Activated T-cell treated with anti-CD3 and anti-CD28 coated beads, Interleukin-2, amount 50 U/mL, for 72 hours (primary cell): Measurements from ENCODE around the gene IGFBP1. TPM values are rescaled to one million over a fixed set of nuclear protein-coding genes. Genes with fewer than 3 reads are reported as not detected.
"Not testable (repeated sequence)": the region's sequence is repeated elsewhere in the genome, so short reads cannot be mapped to it uniquely, and the experiment has no call there.

Experiments used
- ATAC-seq, 2 donors: fragments of 150-1000 bp; cut with Tn5 transposase; replicated peaks in 1 of 2; 2 replicates each; pipeline ENCODE4 v1.10.0; 2021; ENCODE audit warnings: moderate library complexity in 2 of 2, mild to moderate bottlenecking in 1 of 2
- DNase-seq, 2 donors: peaks; one replicate each; pipeline ENCODE4 v3.0.0; 2021 to 2022; ENCODE audit warnings: mixed read lengths in 1 of 2
- H3K27ac Mint-ChIP-seq: one replicate; pipeline ENCODE4 v1.8.0; 2022; ENCODE audit warnings: mild to moderate bottlenecking, moderate library complexity, mixed read lengths
- H3K27me3 Mint-ChIP-seq: one replicate; pipeline ENCODE4 v1.8.0; 2022; ENCODE audit warnings: low read depth, mixed read lengths
- H3K36me3 Mint-ChIP-seq, 2 donors: one replicate each; pipeline ENCODE4 v1.8.0; 2022; ENCODE audit warnings: mixed read lengths in 2 of 2, mild to moderate bottlenecking in 1 of 2; ENCODE audit not compliant: insufficient read depth in 2 of 2
- H3K4me1 Mint-ChIP-seq: one replicate; pipeline ENCODE4 v1.8.0; 2022; ENCODE audit warnings: low read depth, mixed read lengths
- H3K4me3 Mint-ChIP-seq, 2 donors: one replicate each; pipeline ENCODE4 v1.8.0; 2022; ENCODE audit warnings: mild to moderate bottlenecking in 2 of 2, mixed read lengths in 2 of 2, moderate library complexity in 2 of 2
- H3K9me3 Mint-ChIP-seq, 2 donors: one replicate each; pipeline ENCODE4 v1.8.0; 2022; ENCODE audit warnings: mixed read lengths in 2 of 2
- total RNA-seq, 2 donors: library from RNA; stranded (reverse); gene quantifications; one replicate each; pipeline ENCODE4 v1.2.3, GENCODE V29; 2022

IGFBP1 gene
- total RNA-seq, 2 donors from 2014 or later, result not detected

DNA sequence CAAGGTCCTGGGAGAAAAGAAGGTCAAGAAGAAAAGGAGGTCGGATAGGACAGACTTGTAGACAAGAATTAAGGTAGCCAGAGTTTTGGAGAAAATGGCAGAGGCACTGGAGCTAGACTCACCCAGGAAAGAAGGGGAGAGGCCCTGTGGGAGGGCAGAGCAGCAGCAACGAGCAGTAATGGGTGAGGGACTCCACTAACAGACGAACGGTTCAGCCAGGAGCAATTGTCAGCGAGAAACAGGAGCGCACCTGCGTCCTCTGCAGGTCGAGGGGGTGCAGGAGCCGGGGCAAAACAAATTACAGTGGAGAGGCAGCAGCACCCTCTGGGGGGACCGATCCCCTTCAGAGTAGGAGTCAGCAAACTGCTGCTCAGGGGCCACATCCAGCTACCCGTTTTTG, 51.3 kb downstream of the IGFBP1 start:
- H3K9me3 Mint-ChIP-seq, result peaks cover 2 to 3% of the 10 kb centered on the region in 2 donors
- no peaks in the 10 kb centered on the region for H3K27me3 Mint-ChIP-seq
- peaks cover 10% of the 10 kb centered on the region for H3K4me1 Mint-ChIP-seq
- H3K27ac Mint-ChIP-seq, result no peak overlapping the region
- ATAC-seq, result no peak
- H3K36me3 Mint-ChIP-seq, result peaks cover 3% of the 10 kb centered on the region in 2 donors
- H3K4me3 Mint-ChIP-seq, result peak overlapping the region; percentile 17 to 45
- DNase-seq, result no peak

- not testable (repeated sequence) for H3K4me1 Mint-ChIP-seq, H3K27me3 Mint-ChIP-seq, H3K36me3 Mint-ChIP-seq, H3K9me3 Mint-ChIP-seq
- DNase-seq (peak; percentile 53 to 61), ATAC-seq (peak; percentile 69 to 74)
- Mint-ChIP-seq H3K27ac (peak overlapping the region; percentile 27), H3K4me3 (peak overlapping the region; percentile 64 to 72)
Observed at GRCh38 chr7:45940237-45940781, 52.0 kb downstream of the IGFBP1 start.

GRCh38 chr7:45940939-45941338, 52.7 kb downstream of the IGFBP1 start:
- Mint-ChIP-seq H3K9me3 (peaks cover 2 to 3% of the 10 kb centered on the region in 2 donors), H3K27ac (no peak overlapping the region), H3K27me3 (no peaks in the 10 kb centered on the region), H3K36me3 (peaks cover 3% of the 10 kb centered on the region in 2 donors), H3K4me1 (peaks cover 10% of the 10 kb centered on the region), H3K4me3 (peak overlapping the region; percentile 64 to 72)
- DNase-seq (no peak), ATAC-seq (no peak)

Other genes with a start within 250 kb of the IGFBP1 start
- gene CCDC201, start 15.4 kb upstream of the IGFBP1 start, total RNA-seq, result not detected
- 1 to 10 TPM in 1 of 2 donors, under 1 TPM in 1; 0.34 to 2.0 TPM for gene IGFBP3, start 32.8 kb downstream of the IGFBP1 start, total RNA-seq